WI38 (cell line): ENCODE measurements around the gene FITM2.
A peak's percentile ranks its signal among the peaks of the same experiment; 100 is the strongest.

Experiments
- H3K4me3 ChIP-seq: 2 replicates; pipeline ENCODE4 v1.5.1; 2011; ENCODE audit warnings: low read depth, mild to moderate bottlenecking, control low read depth, low read length
- CTCF ChIP-seq: IDR thresholded peaks from 2 replicates; pipeline ENCODE4 v1.5.1; 2012; ENCODE audit warnings: low read depth, mild to moderate bottlenecking, control low read depth, low read length

FITM2 gene

GRCh38 chr20:44310664-44311639 lies at the start of gene FITM2:
Gene FITM2, minus strand, starts transcription at chr20:44311202. Its CDS starts 54 bp downstream, at chr20:44311148.
- H3K4me3 ChIP-seq = peak within 1 kb of the TSS; percentile 96
- TF ChIP-seq CTCF = peak; percentile 86

- no peak overlapping the region for H3K4me3 ChIP-seq
- no peak for TF ChIP-seq CTCF
Observed at GRCh38 chr20:44360221-44360620, 49.2 kb upstream of the FITM2 start.

GRCh38 chr20:44358776-44359175 lies 47.8 kb upstream of the FITM2 start:
- H3K4me3 ChIP-seq = no peak overlapping the region
- TF ChIP-seq CTCF = no peak

- H3K4me3 ChIP-seq = no peak overlapping the region
- TF ChIP-seq CTCF = no peak
Observed at GRCh38 chr20:44357555-44358125, 46.6 kb upstream of the FITM2 start.

- no peak overlapping the region for H3K4me3 ChIP-seq
- TF ChIP-seq CTCF = no peak
Observed at GRCh38 chr20:44357020-44357419, 46.0 kb upstream of the FITM2 start.

GRCh38 chr20:44356353-44356723 lies 45.3 kb upstream of the FITM2 start:
- no peak for TF ChIP-seq CTCF
- no peak overlapping the region for H3K4me3 ChIP-seq

GRCh38 chr20:44355498-44356352 lies 44.7 kb upstream of the FITM2 start, which contains the start of gene HNF4A:
Gene HNF4A, plus strand, starts transcription at chr20:44355699. Its CDS starts 106 bp downstream, at chr20:44355805.
- no peak for TF ChIP-seq CTCF
- H3K4me3 ChIP-seq = no peak within 1 kb of the TSS
